K562 (cell line): ENCODE results near the gene PAPSS2. TPM values are rescaled to one million over a fixed set of nuclear protein-coding genes. Genes with fewer than 3 reads are reported as not detected.

ENCODE experiments used
- ATAC-seq: fragments of 200-7000 bp; cut with Tn5 transposase; 3 replicates; pipeline ENCODE4 v1.9.1; 2020; ENCODE audit warnings: moderate library complexity
- BruUV-seq: library from RNA; stranded (reverse); fragments of 400-500 nt; replicated peaks from 2 replicates; lab custom pipeline; 2021; lab: Mats Ljungman, UMichigan
- CTCF ChIA-PET: fragments of 300-600 bp; formaldehyde crosslinking; extraction: SDS; loops from one replicate; lab custom pipeline; 2021; ENCODE audit warnings: low intra/inter-chr PET ratio; lab: Yijun Ruan, JAX
- POLR2A ChIA-PET: fragments of 300-600, 350-650 bp; sonication (Branson Sonifier 250); formaldehyde crosslinking; extraction: SDS; loops from one replicate; lab custom pipeline; 2021; ENCODE audit warnings: antibody characterized with exemption, inconsistent platforms; lab: Yijun Ruan, JAX
- DNase-seq, 4 experiments: peaks; one replicate each; pipeline versions ENCODE4 v3.0.0 to v3.0.0-alpha.2; 2011 to 2018; ENCODE audit warnings: low spot score in 3 of 4, mixed read lengths in 3 of 4; ENCODE audit errors: extremely low read depth in 1 of 4
- FAIRE-seq: peaks from 2 replicates; lab custom pipeline; 2011; peaks lifted over from hg19 to GRCh38; lab: Jason Lieb, UNC
- H2AFZ ChIP-seq: 2 replicates; pipeline ENCODE4 v1.6.0; 2011; ENCODE audit warnings: low read depth, low read length, control low read depth, inconsistent platforms
- H3K27ac ChIP-seq: fragments of 200-600 bp; 3 replicates; pipeline ENCODE4 v1.8.0; 2011; ENCODE audit warnings: low read depth, mild to moderate bottlenecking, control low read depth, inconsistent platforms, low read length, moderate library complexity, mixed read lengths; ENCODE audit errors: extremely low read depth
- H3K27me3 ChIP-seq, 2 experiments: fragments of 300-600 bp in 1 of 2; 2 replicates in 1 of 2; 3 replicates in 1 of 2; pipeline versions ENCODE4 v1.6.0 to v1.8.0; 2011; ENCODE audit warnings: inconsistent platforms in 2 of 2, low read length in 2 of 2, mild to moderate bottlenecking in 1 of 2, mixed read lengths in 1 of 2, moderate library complexity in 1 of 2; ENCODE audit not compliant: control insufficient read depth in 2 of 2, insufficient read depth in 2 of 2
- H3K36me3 ChIP-seq: fragments of 300-600 bp; 3 replicates; pipeline ENCODE4 v1.8.0; 2011; ENCODE audit warnings: mild to moderate bottlenecking, low read length, inconsistent platforms; ENCODE audit not compliant: control insufficient read depth, insufficient read depth
- H3K4me1 ChIP-seq, 2 experiments: fragments of 200-600 bp in 1 of 2; replicated peaks in 1 of 2; 2 replicates in 1 of 2; 3 replicates in 1 of 2; pipeline versions ENCODE4 v1.5.1 to v1.8.0; 2011; ENCODE audit warnings: inconsistent platforms in 2 of 2, low read length in 2 of 2, mild to moderate bottlenecking in 1 of 2, mixed read lengths in 1 of 2, moderate library complexity in 1 of 2; ENCODE audit not compliant: control insufficient read depth in 2 of 2, insufficient read depth in 2 of 2
- H3K4me2 ChIP-seq: 2 replicates; pipeline ENCODE4 v1.6.1; 2011; ENCODE audit warnings: low read length, control low read depth, inconsistent platforms, mixed read lengths; ENCODE audit not compliant: insufficient read depth
- H3K4me3 ChIP-seq: fragments of 200-600 bp; sonication (generic), shearing (Covaris generic); 2 replicates; pipeline ENCODE4 v1.5.1; 2016; ENCODE audit warnings: control low read depth, inconsistent platforms
- H3K79me2 ChIP-seq: fragments of 200-600 bp; 3 replicates; pipeline ENCODE4 v1.8.0; 2011; ENCODE audit warnings: low read length, inconsistent platforms; ENCODE audit not compliant: control insufficient read depth, insufficient read depth
- H3K9ac ChIP-seq, 2 experiments: 2 replicates each; pipeline versions ENCODE4 v1.6.0 to v1.6.1; 2011; ENCODE audit warnings: low read depth in 2 of 2, low read length in 2 of 2, control low read depth in 1 of 2, inconsistent platforms in 1 of 2, mild to moderate bottlenecking in 1 of 2, mixed read lengths in 1 of 2; ENCODE audit not compliant: insufficient read depth in 1 of 2
- H3K9me1 ChIP-seq: one replicate; pipeline ENCODE4 v1.6.0; 2011; ENCODE audit warnings: inconsistent platforms, mild to moderate bottlenecking, low read length, moderate library complexity; ENCODE audit not compliant: control insufficient read depth, insufficient read depth
- H3K9me3 ChIP-seq: replicated peaks from 2 replicates; pipeline ENCODE4 v1.5.1; 2011; ENCODE audit warnings: low read depth, low read length, inconsistent platforms; ENCODE audit not compliant: control insufficient read depth, insufficient read depth
- H4K20me1 ChIP-seq: replicated peaks from 2 replicates; pipeline ENCODE4 v1.6.1; 2011; ENCODE audit warnings: low read length, inconsistent platforms, mixed read lengths; ENCODE audit not compliant: control insufficient read depth, insufficient read depth
- ARID4B ChIP-seq: sonication (generic); formaldehyde crosslinking; IDR thresholded peaks from 2 replicates; pipeline ENCODE4 v1.8.0; 2022; ENCODE audit warnings: mild to moderate bottlenecking, missing genetic modification reagents
- FOS ChIP-seq: IDR thresholded peaks from 3 replicates; pipeline ENCODE4 v1.6.1; 2011; ENCODE audit not compliant: insufficient read length; ENCODE audit errors: extremely low read depth
- FOXA3 ChIP-seq, 2 experiments: fragments of 450-650 bp in 1 of 2; sonication (generic) in 1 of 2; formaldehyde crosslinking; IDR thresholded peaks in 1 of 2; conservative IDR thresholded peaks in 1 of 2; 2 replicates each; pipeline versions ENCODE4 v1.4.0 to v1.8.0; 2020 to 2022; ENCODE audit warnings: mild to moderate bottlenecking in 2 of 2, missing genetic modification reagents in 1 of 2
- MCM2 ChIP-seq: fragments of 450-650 bp; IDR thresholded peaks from 2 replicates; pipeline ENCODE4 v1.6.1; 2017; ENCODE audit warnings: low read depth, mild to moderate bottlenecking
- MED1 ChIP-seq: sonication (generic); formaldehyde crosslinking; IDR thresholded peaks from 2 replicates; pipeline ENCODE4 v1.8.1; 2023; ENCODE audit warnings: missing genetic modification reagents, borderline replicate concordance
- MEIS2 ChIP-seq: fragments of 450-650 bp; IDR thresholded peaks from 2 replicates; pipeline ENCODE4 v1.6.1; 2014; ENCODE audit warnings: mild to moderate bottlenecking; ENCODE audit not compliant: partially characterized antibody
- NFE2L1 ChIP-seq: fragments of 450-650 bp; IDR thresholded peaks from 2 replicates; pipeline ENCODE4 v1.6.1; 2016; ENCODE audit warnings: missing genetic modification characterization, low read depth, mild to moderate bottlenecking, missing compliant biosample characterization, moderate library complexity, borderline replicate concordance
- NRF1 ChIP-seq, 2 experiments: fragments of 450-650 bp; IDR thresholded peaks in 1 of 2; conservative IDR thresholded peaks in 1 of 2; 2 replicates each; pipeline ENCODE4 v1.6.1; 2014; ENCODE audit warnings: mild to moderate bottlenecking in 2 of 2
- USF1 ChIP-seq: sonication (generic); formaldehyde crosslinking; IDR thresholded peaks from 2 replicates; pipeline ENCODE4 v1.9.0; 2022; ENCODE audit warnings: mild to moderate bottlenecking, missing genetic modification reagents
- YBX1 ChIP-seq: fragments of 450-650 bp; IDR thresholded peaks from 2 replicates; pipeline ENCODE4 v1.7.1; 2016; ENCODE audit warnings: mild to moderate bottlenecking
- ZFP1 ChIP-seq: fragments of 450-650 bp; formaldehyde crosslinking; IDR thresholded peaks from 2 replicates; pipeline ENCODE4 v1.4.0; 2020; ENCODE audit warnings: mild to moderate bottlenecking, mixed read lengths
- ZNF12 ChIP-seq: sonication (generic); formaldehyde crosslinking; IDR thresholded peaks from 2 replicates; pipeline ENCODE4 v1.4.0; 2020; ENCODE audit warnings: mild to moderate bottlenecking, missing genetic modification reagents
- ZNF165 ChIP-seq: fragments of 250-450 bp; sonication (Bioruptor Pico); IDR thresholded peaks from 2 replicates; pipeline ENCODE4 v1.4.0; 2020; ENCODE audit warnings: borderline replicate concordance
- ZNF395 ChIP-seq: fragments of 200-800 bp; sonication (Bioruptor generic); IDR thresholded peaks from 2 replicates; pipeline ENCODE4 v1.6.1; 2017; ENCODE audit warnings: missing genetic modification characterization, missing compliant biosample characterization
- ZNF699 ChIP-seq: fragments of 250-450 bp; sonication (Bioruptor Pico); IDR thresholded peaks from 2 replicates; pipeline ENCODE4 v1.8.0; 2021; ENCODE audit warnings: mild to moderate bottlenecking, moderate library complexity; ENCODE audit not compliant: insufficient replicate concordance
- WGBS: fragments of 100-300 bp; shearing (Covaris generic); methylation state at CpG from one replicate; pipeline ENCODE4 v1.1.6; 2016; ENCODE audit warnings: low coverage, mixed read lengths; ENCODE audit not compliant: insufficient coverage; ENCODE audit errors: missing lambda C conversion rate; 5-methylcytosine and 5-hydroxymethylcytosine counted together
- in situ Hi-C: fragments of 300-500 bp; cut with MboI; formaldehyde crosslinking; loops from 4 replicates; pipeline ENCODE4 v1.15.0; 2018; ENCODE audit warnings: inconsistent platforms, mixed read lengths
- intact Hi-C: fragments of 100-400 bp; cut with micrococcal nuclease; formaldehyde crosslinking; loops from 2 replicates; pipeline ENCODE4 v1.14.2; 2022
- polyA plus RNA-seq, 8 experiments: library from polyadenylated mRNA; depleted of rRNA in 4 of 8; stranded (reverse) in 5 of 8; unstranded in 3 of 8; fragments of >200 nt; fragmentation: Nextera tagmentation in 2 of 8; fragmentation: Illumina TruSeq in 1 of 8; extraction: Ambion mirVana in 2 of 8; extraction: Trizol in 1 of 8; gene quantifications; 2 replicates each; pipeline versions ENCODE4 v1.2.1 to v1.2.3, GENCODE V29; 2011 to 2014; ENCODE audit warnings: inconsistent platforms in 1 of 8, missing spikeins in 1 of 8
- total RNA-seq, 7 experiments: library from RNA; depleted of rRNA in 6 of 7; stranded (reverse); fragments of >200 nt in 6 of 7; fragmentation: Illumina TruSeq in 2 of 7; extraction: Trizol in 2 of 7; gene quantifications; 2 replicates each; pipeline versions ENCODE4 v1.2.1 to v1.2.3, GENCODE V29; 2011 to 2021; ENCODE audit warnings: low replicate concordance in 1 of 7

PAPSS2 gene
- total and polyA plus RNA-seq, 9 of the 15 experiments (the other 6 are each of a cell fraction or from before 2014, with no cell fraction given), result 0.01 to 0.29 TPM; not detected in 7

GRCh38 chr10:87618566-87619423 lies 40.9 kb upstream of the PAPSS2 start:
- no peak for ATAC-seq
- H3K36me3 ChIP-seq, result no peaks in the 10 kb centered on the region
- intact Hi-C loops, result no loop called here

More at GRCh38 chr10:87618566-87619423, 40.9 kb upstream of the PAPSS2 start:
- Histone ChIP-seq H3K9ac (no peak overlapping the region), H3K27me3 (peaks cover 4 to 21% of the 10 kb centered on the region in 2 experiments; a peak in 3 of 5 replicates), H4K20me1 (no peaks in the 10 kb centered on the region), H3K27ac (no peak overlapping the region), H3K4me2 (no peak overlapping the region), H3K4me1 (no peaks in the 10 kb centered on the region), H3K9me1 (no peaks in the 10 kb centered on the region), H2AFZ (no peak overlapping the region), H3K4me3 (no peak overlapping the region), H3K79me2 (no peaks in the 10 kb centered on the region), H3K9me3 (no peaks in the 10 kb centered on the region)
- POLR2A ChIA-PET, result no interaction called here
- DNase-seq, result no peak
- no TSS peak for BruUV-seq
- TF ChIP-seq YBX1, result no peak
- no peak for TF ChIP-seq ZNF699 (CRISPR knock-in tag)
- no peak for TF ChIP-seq MCM2
- TF ChIP-seq MED1 (CRISPR knock-in tag), result no peak
- no peak for TF ChIP-seq ZNF395 (CRISPR knock-in tag)
- no peak for TF ChIP-seq FOS
- no peak for TF ChIP-seq ARID4B (CRISPR knock-in tag)
- no peak for TF ChIP-seq NFE2L1 (tag)
- TF ChIP-seq ZNF165 (CRISPR knock-in tag), result no peak
- TF ChIP-seq NRF1 (conservative IDR thresholded peaks at IDR 0.05 in 1 of 2, IDR thresholded peaks at IDR 0.05 in 1 of 2), result no peak
- no peak for TF ChIP-seq MEIS2
- TF ChIP-seq FOXA3 (CRISPR knock-in tag; conservative IDR thresholded peaks at IDR 0.05 in 1 of 2, IDR thresholded peaks at IDR 0.05 in 1 of 2), result no peak
- no peak for TF ChIP-seq ZFP1 (CRISPR knock-in tag)
- TF ChIP-seq ZNF12 (CRISPR knock-in tag), result no peak
- TF ChIP-seq USF1, result no peak
- 1% methylated on average over 9 of the region's 11 CpGs for WGBS
- in situ Hi-C loops, result no loop called here
- CTCF ChIA-PET, result no interaction called here
- no peak for FAIRE-seq
